Breast epithelium (tissue), 4 donors: ENCODE measurements around the gene SMARCA4. TPM values are rescaled to one million over a fixed set of nuclear protein-coding genes. Genes with fewer than 3 reads are reported as not detected.
A peak's percentile ranks its signal among the peaks of the same experiment; 100 is the strongest.
"Not testable (repeated sequence)": the region's sequence is repeated elsewhere in the genome, so short reads cannot be mapped to it uniquely, and the experiment has no call there.

Experiments
- DNase-seq, 2 donors: peaks; one replicate each; pipeline ENCODE4 v3.0.0-alpha.2; 2019; ENCODE audit warnings: low spot score in 2 of 2
- H3K27ac ChIP-seq, 2 donors: fragments of 200-600 bp; sonication (generic) in 1 of 2; one replicate each; pipeline ENCODE4 v1.5.1; 2016 to 2019; ENCODE audit warnings: mild to moderate bottlenecking in 1 of 2
- H3K27me3 ChIP-seq, 2 donors: fragments of 200-600 bp; sonication (generic) in 1 of 2; one replicate each; pipeline versions ENCODE4 v1.5.1 to v1.6.0; 2017 to 2019; ENCODE audit warnings: control low read depth in 1 of 2, mild to moderate bottlenecking in 1 of 2
- H3K36me3 ChIP-seq: fragments of 200-600 bp; one replicate; pipeline ENCODE4 v1.5.1; 2019
- H3K4me1 ChIP-seq, 2 donors: fragments of 200-600 bp; sonication (generic); one replicate each; pipeline ENCODE4 v1.5.1; 2016 to 2019; ENCODE audit warnings: control low read depth in 1 of 2
- H3K4me3 ChIP-seq, 3 donors: fragments of 200-600 bp; sonication (generic); 1 replicate in 2 of 3; 2 replicates in 1 of 3; pipeline ENCODE4 v1.5.1; 2016 to 2019; ENCODE audit warnings: mild to moderate bottlenecking in 3 of 3, moderate library complexity in 2 of 3
- H3K9me3 ChIP-seq, 2 donors: fragments of 200-600 bp; sonication (generic) in 1 of 2; one replicate each; pipeline ENCODE4 v1.5.1; 2016 to 2019; ENCODE audit warnings: control low read depth in 1 of 2
- CTCF ChIP-seq, 3 donors: fragments of 450-650 bp; IDR thresholded peaks; one replicate each; pipeline ENCODE4 v1.5.1; 2016 to 2017; ENCODE audit warnings: antibody characterized with exemption in 3 of 3, mild to moderate bottlenecking in 3 of 3, moderate library complexity in 3 of 3
- POLR2A ChIP-seq: fragments of 450-650 bp; IDR thresholded peaks from one replicate; pipeline ENCODE4 v1.6.1; 2016; ENCODE audit warnings: antibody characterized with exemption, mild to moderate bottlenecking, moderate library complexity
- POLR2AphosphoS5 ChIP-seq, 3 donors: sonication (generic); formaldehyde crosslinking; IDR thresholded peaks; one replicate each; pipeline ENCODE4 v1.6.1; 2017; ENCODE audit warnings: antibody characterized with exemption in 3 of 3
- intact Hi-C: fragments of 100-400 bp; cut with DNase I; formaldehyde crosslinking; loops from one replicate; pipeline ENCODE4 v1.15.1; 2023; ENCODE audit warnings: low total_unique reads
- total RNA-seq, 3 donors: library from RNA; depleted of rRNA; stranded (reverse); fragments of >200 nt; gene quantifications; one replicate each; pipeline ENCODE4 v1.1.0, GENCODE V29; 2016

The SMARCA4 gene
- total RNA-seq, 3 donors from 2014 or later = 36.8 to 78.3 (median 72.4) TPM

DNA sequence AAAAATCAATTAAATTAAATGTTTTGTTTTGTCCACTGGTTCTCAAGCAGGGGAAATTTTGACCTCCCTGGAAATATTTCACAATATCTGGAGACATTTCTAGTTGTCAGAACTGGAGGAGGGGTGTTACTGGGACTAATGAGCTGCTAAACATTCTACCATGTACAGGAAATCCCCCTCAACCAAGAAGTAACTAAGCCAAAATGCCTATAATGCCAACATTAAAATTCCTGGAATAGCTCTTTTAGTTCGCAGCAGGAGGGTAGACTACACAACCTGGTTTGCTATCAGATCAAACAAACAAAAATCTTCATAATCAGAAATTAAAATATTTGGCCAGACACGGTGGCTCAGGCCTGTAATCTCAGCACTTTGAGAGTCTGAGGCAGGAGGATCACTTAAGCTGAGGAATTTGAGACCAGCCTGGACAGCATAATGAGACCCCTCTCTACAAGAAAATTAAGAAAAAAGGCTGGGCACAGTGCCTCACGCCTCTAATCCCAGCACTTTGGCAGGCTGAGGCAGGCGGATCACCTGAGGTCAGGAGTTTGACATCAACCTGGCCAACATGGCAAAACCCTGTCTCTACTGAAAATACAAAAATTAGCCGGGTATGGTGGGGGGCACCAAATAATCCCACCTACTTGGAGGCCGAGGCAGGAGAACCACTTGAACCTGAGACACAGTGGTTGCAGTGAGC lies 13.7 kb upstream of the SMARCA4 start:
- intact Hi-C loops = no loop called here

DNA sequence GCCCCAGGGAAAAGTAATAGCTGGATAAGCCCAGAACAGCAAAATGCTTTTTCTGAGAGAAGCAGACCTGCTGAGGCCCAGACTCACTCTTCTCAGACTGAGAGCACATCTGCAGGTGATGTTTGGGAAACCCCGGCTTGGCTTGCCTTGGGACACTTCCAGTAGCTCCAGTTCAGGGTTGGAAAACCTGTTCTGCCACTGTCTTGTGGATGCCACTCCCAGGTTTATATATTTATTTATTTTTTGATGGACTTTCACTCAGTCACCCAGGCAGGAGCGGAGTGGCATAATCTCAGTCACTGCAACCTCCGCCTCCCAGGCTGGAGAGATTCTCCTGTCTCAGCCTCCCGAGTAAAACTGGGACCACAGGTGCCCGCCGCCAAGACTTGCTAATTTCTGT lies 8.0 kb upstream of the SMARCA4 start:
- no peak overlapping the region for H3K4me3 ChIP-seq
- no peaks in the 10 kb centered on the region for H3K27me3 ChIP-seq
- DNase-seq = peak; percentile 68 to 73
- H3K36me3 ChIP-seq = no peaks in the 10 kb centered on the region
- TF ChIP-seq POLR2A (no peak), POLR2AphosphoS5 (IDR thresholded peaks at IDR 0.05) (no peak), CTCF (IDR thresholded peaks at IDR 0.05) (no peak)
- H3K9me3 ChIP-seq = no peaks in the 10 kb centered on the region
- peaks cover 0 to 5% of the 10 kb centered on the region in 2 donors for H3K4me1 ChIP-seq
- intact Hi-C loops = no loop called here
- H3K27ac ChIP-seq = peak overlapping the region; percentile 58 to 73

More for the DNA sequence above, 13.7 kb upstream of the SMARCA4 start:
- Histone ChIP-seq H3K27ac (peak overlapping the region; percentile 38 to 68), H3K9me3 (no peaks in the 10 kb centered on the region), H3K36me3 (no peaks in the 10 kb centered on the region), H3K27me3 (no peaks in the 10 kb centered on the region), H3K4me3 (no peak overlapping the region), H3K4me1 (no peaks in the 10 kb centered on the region)
- DNase-seq = no peak
- TF ChIP-seq POLR2A (no peak), POLR2AphosphoS5 (IDR thresholded peaks at IDR 0.05) (no peak), CTCF (IDR thresholded peaks at IDR 0.05) (no peak)

DNA sequence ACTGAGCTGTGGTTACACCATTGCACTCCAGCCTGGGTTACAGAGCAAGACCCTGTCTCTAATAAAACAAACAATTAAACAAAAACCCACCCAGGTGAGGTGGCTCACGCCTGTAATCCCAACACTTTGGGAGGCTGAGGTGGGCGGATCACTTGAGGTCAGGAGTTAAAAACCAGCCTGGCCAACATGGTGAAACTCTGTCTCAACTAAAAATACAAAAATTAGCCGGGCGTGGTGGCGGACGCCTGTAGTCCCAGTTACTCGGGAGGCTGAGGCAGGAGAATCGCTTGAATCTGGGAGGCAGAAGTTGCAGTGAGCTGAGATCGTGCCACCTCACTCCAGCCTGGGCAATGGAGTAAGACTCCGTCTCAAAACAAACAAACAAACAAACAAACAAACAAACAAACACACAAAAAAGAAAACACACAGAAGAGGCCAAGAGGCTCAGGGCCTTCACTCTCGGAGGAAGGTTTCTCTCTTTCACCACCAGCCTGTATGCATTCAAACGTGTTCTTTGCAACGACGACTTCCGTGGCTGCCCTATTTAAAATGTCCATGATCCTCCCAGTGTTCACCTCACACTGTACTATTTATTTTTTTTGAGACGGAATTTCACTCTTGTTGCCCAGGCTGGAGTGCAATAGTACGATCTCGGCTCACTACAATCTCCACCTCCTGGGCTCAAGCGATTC lies 1.4 kb upstream of the SMARCA4 start:
- Histone ChIP-seq H3K27ac (peak overlapping the region; percentile 97), H3K4me1 (peaks cover 0 to 11% of the 10 kb centered on the region in 2 donors), H3K4me3 (peak overlapping the region in 2 of 3 donors; percentile 85 to 95)
- DNase-seq, H3K9me3 ChIP-seq, H3K27me3 ChIP-seq, H3K36me3 ChIP-seq, intact Hi-C loops: not testable (repeated sequence)

- TF ChIP-seq CTCF (IDR thresholded peaks at IDR 0.05) (no peak), POLR2A (no peak), POLR2AphosphoS5 (IDR thresholded peaks at IDR 0.05) (no peak)
- Histone ChIP-seq H3K27ac (peak overlapping the region; percentile 97), H3K27me3 (no peaks in the 10 kb centered on the region), H3K9me3 (no peaks in the 10 kb centered on the region), H3K4me3 (peak overlapping the region; percentile 76 to 95 (median 85)), H3K36me3 (no peaks in the 10 kb centered on the region), H3K4me1 (peaks cover 0 to 11% of the 10 kb centered on the region in 2 donors)
- DNase-seq = peak in 1 of 2 donors; percentile 25
- intact Hi-C loops = no loop called here
Observed at GRCh38 chr19:10961073-10961860, 437 bp downstream of the SMARCA4 start.

DNA sequence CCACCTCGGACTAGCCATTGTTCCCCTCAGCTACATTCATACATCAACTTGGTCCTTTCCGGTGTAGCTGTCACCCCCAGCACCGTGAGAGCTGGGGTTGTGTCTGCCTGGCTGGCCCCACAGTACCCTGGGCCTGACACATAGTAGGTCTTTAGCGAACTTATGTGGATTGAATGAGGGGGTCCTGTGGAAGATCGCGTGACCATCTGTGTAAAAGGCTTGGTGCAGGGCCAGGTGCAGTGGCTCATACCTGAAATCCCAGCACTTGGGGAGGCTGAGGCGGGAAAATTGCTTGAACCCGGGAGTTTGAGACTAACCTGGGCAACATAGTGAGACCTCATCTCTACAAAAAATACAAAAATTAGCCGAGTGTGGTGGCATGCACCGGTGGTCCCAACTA lies 2.0 kb downstream of the SMARCA4 start:
- H3K4me1 ChIP-seq = peaks cover 0 to 11% of the 10 kb centered on the region in 2 donors

More for the DNA sequence above, 2.0 kb downstream of the SMARCA4 start:
- TF ChIP-seq POLR2A (no peak), POLR2AphosphoS5 (IDR thresholded peaks at IDR 0.05) (no peak), CTCF (IDR thresholded peaks at IDR 0.05) (no peak)
- Histone ChIP-seq H3K27me3 (no peaks in the 10 kb centered on the region), H3K9me3 (no peaks in the 10 kb centered on the region), H3K27ac (peak overlapping the region; percentile 2 to 97), H3K36me3 (no peaks in the 10 kb centered on the region), H3K4me3 (peak overlapping the region in 1 of 3 donors; percentile 95)
- intact Hi-C loops = no loop called here
- no peak for DNase-seq
